HG03025 (cell line): ENCODE measurements around the gene RBMS3.
"Not testable (repeated sequence)": the region's sequence is repeated elsewhere in the genome, so short reads cannot be mapped to it uniquely, and the experiment has no call there.

Experiments used
- ATAC-seq: cut with Tn5 transposase; IDR thresholded peaks from one replicate; pipeline ENCODE4 v1.9.1; 2021; ENCODE audit warnings: mild to moderate bottlenecking, moderate library complexity; ENCODE audit not compliant: unreplicated experiment, low FRiP score

The RBMS3 gene

GRCh38 chr3:29473481-29474170 is 192.8 kb downstream of the RBMS3 start:
- ATAC-seq: not testable (repeated sequence)

- ATAC-seq: no peak
Measured at GRCh38 chr3:29475305-29475840, 194.5 kb downstream of the RBMS3 start.

- ATAC-seq: no peak
Measured at GRCh38 chr3:29475854-29476253, 195.0 kb downstream of the RBMS3 start.

- no peak for ATAC-seq
Measured at GRCh38 chr3:29478611-29479010, 197.7 kb downstream of the RBMS3 start.

- ATAC-seq: no peak
Measured at GRCh38 chr3:29481249-29481648, 200.4 kb downstream of the RBMS3 start.

- no peak for ATAC-seq
Measured at GRCh38 chr3:29481969-29482767, 201.3 kb downstream of the RBMS3 start.

- ATAC-seq: no peak
Measured at GRCh38 chr3:29484633-29485032, 203.8 kb downstream of the RBMS3 start.

GRCh38 chr3:29486096-29486495 is 205.2 kb downstream of the RBMS3 start:
- ATAC-seq: no peak

GRCh38 chr3:29486917-29487316 is 206.0 kb downstream of the RBMS3 start:
- no peak for ATAC-seq

- no peak for ATAC-seq
Measured at GRCh38 chr3:29488922-29489321, 208.1 kb downstream of the RBMS3 start.

- ATAC-seq: no peak
Measured at GRCh38 chr3:29493109-29493508, 212.2 kb downstream of the RBMS3 start.

GRCh38 chr3:29494305-29495036 is 213.6 kb downstream of the RBMS3 start:
- no peak for ATAC-seq

- no peak for ATAC-seq
Measured at GRCh38 chr3:29497282-29497681, 216.4 kb downstream of the RBMS3 start.

GRCh38 chr3:29502771-29503170 is 221.9 kb downstream of the RBMS3 start:
- no peak for ATAC-seq

- ATAC-seq: no peak
Measured at GRCh38 chr3:29503314-29503713, 222.4 kb downstream of the RBMS3 start.

- ATAC-seq: no peak
Measured at GRCh38 chr3:29503958-29504357, 223.1 kb downstream of the RBMS3 start.

GRCh38 chr3:29506502-29506901 is 225.6 kb downstream of the RBMS3 start:
- no peak for ATAC-seq

- no peak for ATAC-seq
Measured at GRCh38 chr3:29511701-29512100, 230.8 kb downstream of the RBMS3 start.

GRCh38 chr3:29512641-29513040 is 231.8 kb downstream of the RBMS3 start:
- ATAC-seq: no peak

GRCh38 chr3:29513236-29513635 is 232.4 kb downstream of the RBMS3 start:
- no peak for ATAC-seq

GRCh38 chr3:29514170-29514569 is 233.3 kb downstream of the RBMS3 start:
- no peak for ATAC-seq
